H9 (cell line): ENCODE data around the gene UBE3B. TPM values are rescaled to one million over a fixed set of nuclear protein-coding genes. Genes with fewer than 3 reads are reported as not detected.

Experiments
- DNase-seq: peaks from one replicate; pipeline ENCODE4 v3.0.0-alpha.2; 2017
- H2AFZ ChIP-seq: one replicate; pipeline ENCODE4 v1.6.1; 2013; ENCODE audit warnings: mild to moderate bottlenecking, low read length, control low read depth, moderate library complexity
- H2AK5ac ChIP-seq: 2 replicates; pipeline ENCODE4 v1.6.1; 2013; ENCODE audit warnings: low read length, control low read depth, mixed read lengths; ENCODE audit not compliant: insufficient read length
- H2BK120ac ChIP-seq: one replicate; pipeline ENCODE4 v1.6.1; 2013; ENCODE audit warnings: low read depth, mild to moderate bottlenecking, low read length, control low read depth, inconsistent platforms; ENCODE audit not compliant: poor library complexity, severe bottlenecking
- H2BK12ac ChIP-seq: 2 replicates; pipeline ENCODE4 v1.6.1; 2013; ENCODE audit warnings: low read length, control low read depth, mixed read lengths, low read depth; ENCODE audit not compliant: insufficient read length
- H2BK15ac ChIP-seq: 2 replicates; pipeline ENCODE4 v1.6.1; 2013; ENCODE audit warnings: low read depth, low read length, control low read depth
- H2BK20ac ChIP-seq: one replicate; pipeline ENCODE4 v1.6.1; 2013; ENCODE audit warnings: low read depth, mild to moderate bottlenecking, low read length, control low read depth, inconsistent platforms; ENCODE audit not compliant: poor library complexity, severe bottlenecking
- H2BK5ac ChIP-seq: 2 replicates; pipeline ENCODE4 v1.6.1; 2013; ENCODE audit warnings: low read length, control low read depth, mixed read lengths; ENCODE audit not compliant: insufficient read length
- H3K14ac ChIP-seq: 2 replicates; pipeline ENCODE4 v1.6.1; 2013; ENCODE audit warnings: low read length, control low read depth; ENCODE audit not compliant: insufficient read depth
- H3K18ac ChIP-seq: 2 replicates; pipeline ENCODE4 v1.6.1; 2013; ENCODE audit warnings: low read depth, mild to moderate bottlenecking, mixed read lengths, low read length, control low read depth; ENCODE audit not compliant: insufficient read length
- H3K23ac ChIP-seq: 2 replicates; pipeline ENCODE4 v1.6.1; 2013; ENCODE audit warnings: low read length, control low read depth, mixed read lengths, low read depth; ENCODE audit not compliant: insufficient read length
- H3K23me2 ChIP-seq: 2 replicates; pipeline ENCODE4 v1.6.1; 2013; ENCODE audit warnings: low read depth, mild to moderate bottlenecking, mixed read lengths, low read length, control low read depth; ENCODE audit not compliant: insufficient read length, poor library complexity, severe bottlenecking
- H3K27ac ChIP-seq: 2 replicates; pipeline ENCODE4 v1.5.1; 2013; ENCODE audit warnings: low read length, control low read depth, mixed read lengths, low read depth; ENCODE audit not compliant: insufficient read length
- H3K27me3 ChIP-seq: 2 replicates; pipeline ENCODE4 v1.6.1; 2013; ENCODE audit warnings: low read length, control low read depth, inconsistent platforms; ENCODE audit not compliant: insufficient read depth
- H3K4ac ChIP-seq: 2 replicates; pipeline ENCODE4 v1.6.1; 2013; ENCODE audit warnings: low read depth, mild to moderate bottlenecking, control low read depth, inconsistent platforms, low read length, moderate library complexity
- H3K4me1 ChIP-seq: 2 replicates; pipeline ENCODE4 v1.6.1; 2013; ENCODE audit warnings: low read length, control low read depth, inconsistent platforms; ENCODE audit not compliant: insufficient read depth
- H3K4me2 ChIP-seq: 2 replicates; pipeline ENCODE4 v1.6.1; 2013; ENCODE audit warnings: low read length, control low read depth, mixed read lengths; ENCODE audit not compliant: insufficient read length, insufficient read depth
- H3K56ac ChIP-seq: 2 replicates; pipeline ENCODE4 v1.6.1; 2013; ENCODE audit warnings: low read depth, mild to moderate bottlenecking, mixed read lengths, low read length, control low read depth; ENCODE audit not compliant: insufficient read length
- H3K79me1 ChIP-seq: 2 replicates; pipeline ENCODE4 v1.6.1; 2013; ENCODE audit warnings: low read depth, mild to moderate bottlenecking, moderate library complexity, low read length, control low read depth, inconsistent platforms; ENCODE audit not compliant: insufficient read depth, poor library complexity, severe bottlenecking
- H3K79me2 ChIP-seq: 2 replicates; pipeline ENCODE4 v1.6.1; 2013; ENCODE audit warnings: low read length, control low read depth, inconsistent platforms; ENCODE audit not compliant: insufficient read depth
- H3K9ac ChIP-seq: 2 replicates; pipeline ENCODE4 v1.6.1; 2013; ENCODE audit warnings: low read length, control low read depth, mixed read lengths; ENCODE audit not compliant: insufficient read length; ENCODE audit errors: extremely low read depth
- H3K9me3 ChIP-seq: one replicate; pipeline ENCODE4 v1.6.1; 2013; ENCODE audit warnings: low read depth, low read length, inconsistent platforms; ENCODE audit not compliant: control insufficient read depth
- H3T11ph ChIP-seq: one replicate; pipeline ENCODE4 v1.6.1; 2013; ENCODE audit warnings: mild to moderate bottlenecking, low read length, control low read depth, inconsistent platforms
- H4K20me1 ChIP-seq: one replicate; pipeline ENCODE4 v1.6.1; 2013; ENCODE audit not compliant: control insufficient read depth, insufficient read length, insufficient read depth
- H4K5ac ChIP-seq: 2 replicates; pipeline ENCODE4 v1.6.1; 2013; ENCODE audit warnings: low read depth, mild to moderate bottlenecking, mixed read lengths, low read length, control low read depth; ENCODE audit not compliant: insufficient read length
- H4K8ac ChIP-seq: replicated peaks from 2 replicates; pipeline ENCODE4 v1.6.1; 2013; ENCODE audit warnings: low read length, control low read depth, mixed read lengths, low read depth; ENCODE audit not compliant: insufficient read length
- H4K91ac ChIP-seq: 2 replicates; pipeline ENCODE4 v1.6.1; 2013; ENCODE audit warnings: low read depth, mild to moderate bottlenecking, moderate library complexity, mixed read lengths, low read length, control low read depth; ENCODE audit not compliant: insufficient read length
- H3K27ac Mint-ChIP-seq, 3 experiments: 2 replicates in 2 of 3; 3 replicates in 1 of 3; pipeline ENCODE4 v1.8.0; 2020 to 2021; ENCODE audit warnings: mixed read lengths in 3 of 3, mild to moderate bottlenecking in 1 of 3, moderate library complexity in 1 of 3
- H3K27me3 Mint-ChIP-seq: 2 replicates; pipeline ENCODE4 v1.8.0; 2021; ENCODE audit warnings: low read depth, mild to moderate bottlenecking, moderate library complexity, mixed read lengths
- H3K36me3 Mint-ChIP-seq, 3 experiments: 2 replicates in 2 of 3; 3 replicates in 1 of 3; pipeline ENCODE4 v1.8.0; 2020 to 2021; ENCODE audit warnings: low read depth in 3 of 3, mixed read lengths in 3 of 3; ENCODE audit not compliant: insufficient read depth in 1 of 3
- H3K4me1 Mint-ChIP-seq, 2 experiments: 2 replicates each; pipeline ENCODE4 v1.8.0; 2020; ENCODE audit warnings: mixed read lengths in 2 of 2
- H3K4me3 Mint-ChIP-seq, 2 experiments: 2 replicates in 1 of 2; 3 replicates in 1 of 2; pipeline ENCODE4 v1.8.0; 2020 to 2021; ENCODE audit warnings: mild to moderate bottlenecking in 2 of 2, mixed read lengths in 2 of 2, moderate library complexity in 1 of 2
- H3K9me3 Mint-ChIP-seq, 2 experiments: 2 replicates in 1 of 2; 3 replicates in 1 of 2; pipeline ENCODE4 v1.8.0; 2020; ENCODE audit warnings: mild to moderate bottlenecking in 2 of 2, mixed read lengths in 2 of 2, moderate library complexity in 1 of 2
- CTCF ChIP-seq: fragments of 200-600 bp; sonication (generic); conservative IDR thresholded peaks from 3 replicates; pipeline ENCODE4 v1.8.0; 2021; ENCODE audit warnings: antibody characterized with exemption, mild to moderate bottlenecking
- WGBS: extraction: QIAGEN DNeasy Blood & Tissue Kit; methylation state at CpG from one replicate; pipeline ENCODE4 v1.1.7; 2013; ENCODE audit warnings: missing lambda C conversion rate, low lambda C conversion rate, mixed read lengths; ENCODE audit not compliant: insufficient read length; ENCODE audit errors: extremely low coverage; 5-methylcytosine and 5-hydroxymethylcytosine counted together
- total RNA-seq: library from RNA; stranded (reverse); gene quantifications from 2 replicates; pipeline ENCODE4 v1.2.1, GENCODE V29; 2021

Gene UBE3B
- total RNA-seq, 1 experiment from 2014 or later: 24.2 TPM

- Histone ChIP-seq H3K4me2 (no peak overlapping the region), H3K14ac (no peak overlapping the region), H3K4me1 (no peaks in the 10 kb centered on the region), H3K56ac (no peak overlapping the region), H3K27me3 (no peaks in the 10 kb centered on the region), H2BK15ac (no peak overlapping the region), H2BK20ac (no peak overlapping the region), H4K20me1 (no peaks in the 10 kb centered on the region), H3K9ac (no peak overlapping the region), H2AFZ (no peak overlapping the region), H4K91ac (no peak overlapping the region), H4K8ac (no peak overlapping the region), H3K27ac (no peak overlapping the region), H2BK5ac (no peak overlapping the region), H3K23me2 (no peaks in the 10 kb centered on the region), H2BK12ac (no peak overlapping the region), H2AK5ac (no peak overlapping the region), H3K79me2 (no peaks in the 10 kb centered on the region), H3K4ac (no peak overlapping the region), H3K9me3 (no peaks in the 10 kb centered on the region), H4K5ac (no peak overlapping the region), H2BK120ac (no peak overlapping the region), H3K79me1 (no peaks in the 10 kb centered on the region), H3T11ph (no peak overlapping the region), H3K23ac (no peak overlapping the region), H3K18ac (no peak overlapping the region)
- WGBS: no CpG with 5 or more reads among the region's 2 CpGs
- H3K4me1 Mint-ChIP-seq: 0 out of 4 replicates have a peak, but pooled peaks cover 4 to 6% of the 10 kb centered on the region in 2 experiments
- H3K36me3 Mint-ChIP-seq: no peaks in the 10 kb centered on the region
- no peaks in the 10 kb centered on the region for H3K9me3 Mint-ChIP-seq
- peaks cover 2% of the 10 kb centered on the region; the same call in 1 of the 2 replicates for H3K27me3 Mint-ChIP-seq
- DNase-seq: no peak
- no peak for TF ChIP-seq CTCF
- no peak overlapping the region for H3K4me3 Mint-ChIP-seq
- H3K27ac Mint-ChIP-seq: 0 out of 7 replicates have a peak overlapping the region, but pooled peaks of 1 of the 3 experiments have one; percentile 49
Measured at GRCh38 chr12:109542014-109542413, 64.6 kb downstream of the UBE3B start.
